Metanephros (tissue), 2 donors: Measurements from ENCODE around the gene RAPGEFL1. TPM values are rescaled to one million over a fixed set of nuclear protein-coding genes. Genes with fewer than 3 reads are reported as not detected.

Experiments
- small RNA-seq: library from RNA; depleted of rRNA; stranded (forward); fragments of <200 nt; gene quantifications from one replicate; pipeline ENCODE3, GENCODE V24; 2014; ENCODE audit warnings: low replicate concordance
- total RNA-seq: library from RNA; depleted of rRNA; stranded (reverse); fragments of >200 nt; gene quantifications from one replicate; pipeline ENCODE4 v1.2.3, GENCODE V29; 2014

The RAPGEFL1 gene, protein sequence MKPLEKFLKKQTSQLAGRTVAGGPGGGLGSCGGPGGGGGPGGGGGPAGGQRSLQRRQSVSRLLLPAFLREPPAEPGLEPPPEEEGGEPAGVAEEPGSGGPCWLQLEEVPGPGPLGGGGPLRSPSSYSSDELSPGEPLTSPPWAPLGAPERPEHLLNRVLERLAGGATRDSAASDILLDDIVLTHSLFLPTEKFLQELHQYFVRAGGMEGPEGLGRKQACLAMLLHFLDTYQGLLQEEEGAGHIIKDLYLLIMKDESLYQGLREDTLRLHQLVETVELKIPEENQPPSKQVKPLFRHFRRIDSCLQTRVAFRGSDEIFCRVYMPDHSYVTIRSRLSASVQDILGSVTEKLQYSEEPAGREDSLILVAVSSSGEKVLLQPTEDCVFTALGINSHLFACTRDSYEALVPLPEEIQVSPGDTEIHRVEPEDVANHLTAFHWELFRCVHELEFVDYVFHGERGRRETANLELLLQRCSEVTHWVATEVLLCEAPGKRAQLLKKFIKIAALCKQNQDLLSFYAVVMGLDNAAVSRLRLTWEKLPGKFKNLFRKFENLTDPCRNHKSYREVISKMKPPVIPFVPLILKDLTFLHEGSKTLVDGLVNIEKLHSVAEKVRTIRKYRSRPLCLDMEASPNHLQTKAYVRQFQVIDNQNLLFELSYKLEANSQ
- 5.7 TPM for total RNA-seq

DNA sequence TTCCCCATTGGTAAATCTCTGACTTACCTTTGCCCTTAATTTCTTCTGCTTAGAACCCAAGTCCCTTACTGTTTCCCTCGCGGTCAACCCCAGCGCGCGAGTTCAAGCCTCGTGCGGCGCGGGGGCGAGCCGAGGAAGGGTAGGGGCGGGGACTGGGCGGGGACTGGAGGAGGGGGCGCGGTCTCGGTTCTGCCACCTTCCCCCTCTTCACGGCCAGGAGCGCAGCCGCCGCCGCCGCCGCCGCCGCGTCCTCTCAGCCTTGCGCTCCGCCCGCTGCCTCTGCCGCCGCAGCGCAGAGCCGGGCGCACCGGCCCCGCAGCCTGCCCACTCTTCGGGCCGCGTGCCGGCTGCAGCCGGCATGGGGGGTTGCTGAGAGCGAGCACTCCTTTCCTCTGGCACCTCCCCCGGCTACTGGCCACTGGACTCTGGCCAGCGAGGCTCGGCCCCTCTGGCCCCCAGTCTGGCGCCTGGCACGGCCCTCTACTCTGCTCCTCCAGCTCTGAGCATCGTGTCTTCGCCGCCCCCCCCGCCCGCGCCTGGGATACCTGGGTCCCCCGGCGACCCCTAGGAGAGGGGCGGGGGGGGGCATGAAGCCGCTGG lies at the start of gene RAPGEFL1:
Gene RAPGEFL1, plus strand, starts transcription at position 196 of the 600 bp plus-strand sequence. Its CDS starts 392 bp downstream, at position 588.

DNA sequence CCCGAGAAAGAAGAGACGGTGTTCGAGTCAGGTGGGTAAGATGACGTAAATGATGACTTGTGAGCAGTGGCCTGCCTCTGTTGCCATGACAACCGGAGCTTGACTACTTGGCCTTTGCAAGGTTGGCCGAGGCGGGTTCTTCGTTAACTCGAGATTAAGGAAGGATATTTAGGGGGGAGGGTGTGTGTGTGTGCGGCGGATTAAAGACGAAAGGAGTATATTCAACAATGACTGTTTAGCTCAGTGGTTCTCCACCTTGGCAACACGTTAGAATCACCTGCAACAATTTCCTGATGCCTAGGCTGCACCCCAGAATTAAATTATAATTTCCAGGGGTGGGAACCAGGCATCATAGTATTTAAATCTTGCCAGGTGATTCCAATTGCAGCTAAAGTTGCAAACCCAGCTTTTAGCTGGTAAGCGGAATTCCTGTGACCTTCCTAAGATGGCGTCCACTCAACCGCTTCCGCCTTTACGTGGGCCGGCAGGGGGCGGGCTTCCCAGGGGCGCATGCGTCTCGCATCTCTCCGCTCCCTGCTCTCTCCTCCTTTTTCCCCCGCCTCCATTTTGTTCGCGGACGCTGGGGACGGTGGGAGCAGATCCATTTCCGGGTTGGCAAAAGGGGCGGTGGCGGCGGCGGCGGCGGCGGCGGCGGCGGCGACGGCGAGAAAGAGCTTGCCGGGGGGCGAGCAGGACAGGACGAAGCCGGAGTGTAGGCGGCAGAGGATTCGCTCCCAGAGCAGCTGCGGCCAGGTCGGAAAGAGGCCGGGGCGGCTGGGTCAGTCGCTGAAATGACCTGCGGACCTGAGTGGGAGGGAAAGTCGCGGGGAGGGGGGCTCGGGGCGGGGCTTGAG lies 41.7 kb downstream of the RAPGEFL1 start, which contains the start of gene WIPF2:
Gene WIPF2, plus strand, starts transcription at position 565 of the 854 bp plus-strand sequence. CDS start 37,156 bp downstream, outside the sequence.

Small RNAs within 50 kb of the gene (small RNA-seq; reads per million reads assigned to genes)
- gene MIR6867 = not detected

Other genes with a start within 250 kb of the RAPGEFL1 start
- gene ORMDL3, start 249.9 kb upstream of the RAPGEFL1 start, total RNA-seq = 70.4 TPM
- gene LRRC3C, start 249.7 kb upstream of the RAPGEFL1 start, total RNA-seq = not detected
- not detected for gene GSDMA, start 214.5 kb upstream of the RAPGEFL1 start, total RNA-seq
- gene PSMD3, start 196.7 kb upstream of the RAPGEFL1 start, total RNA-seq = 79.1 TPM
- gene CSF3, start 162.0 kb upstream of the RAPGEFL1 start, total RNA-seq = not detected
- gene MED24, start 123.1 kb upstream of the RAPGEFL1 start, total RNA-seq = 108 TPM
- 51.0 TPM for gene THRA, start 114.5 kb upstream of the RAPGEFL1 start, total RNA-seq
- 5.3 TPM for gene NR1D1, start 76.9 kb upstream of the RAPGEFL1 start, total RNA-seq
- 70.0 TPM for gene MSL1, start 55.5 kb upstream of the RAPGEFL1 start, total RNA-seq
- 50.6 TPM for gene CASC3, start 36.9 kb upstream of the RAPGEFL1 start, total RNA-seq
- 10.5 TPM for gene WIPF2, start 41.8 kb downstream of the RAPGEFL1 start, total RNA-seq
- gene CDC6, start 110.4 kb downstream of the RAPGEFL1 start, total RNA-seq = 6.0 TPM
- gene RARA, start 131.7 kb downstream of the RAPGEFL1 start, total RNA-seq = 40.4 TPM
- 0.88 TPM for gene GJD3, start 187.3 kb downstream of the RAPGEFL1 start, total RNA-seq
- gene TOP2A, start 240.4 kb downstream of the RAPGEFL1 start, total RNA-seq = 46.1 TPM